ENCODE results near the gene RFX1.
A peak's percentile ranks its signal among the peaks of the same experiment; 100 is the strongest.

The RFX1 gene

DNA sequence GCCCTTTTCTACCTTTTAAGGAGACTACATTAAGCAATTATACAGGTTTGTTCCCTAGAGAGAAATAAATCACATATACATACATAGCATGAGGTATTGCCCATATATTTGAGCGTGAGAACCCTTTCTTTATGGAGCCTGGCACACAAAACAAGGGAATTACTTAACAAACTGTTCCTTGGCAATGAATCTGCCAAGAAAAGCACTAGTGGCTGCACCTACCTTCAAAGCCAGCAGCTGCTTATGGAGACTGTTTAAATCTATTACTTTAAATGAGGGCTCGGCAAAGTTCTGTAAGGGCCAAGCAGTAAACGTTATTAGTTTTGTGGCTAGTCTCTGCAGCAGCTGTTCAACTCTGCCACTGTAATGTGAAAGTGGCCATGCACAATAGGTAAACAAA, 7.0 kb downstream of the RFX1 start:
- CTCF ChIA-PET, result interaction anchor here (0.6 to 1.6 kb wide), 5 partner anchors 22 to 570 kb away, joined by 3 to 5 read pairs (median 4); partner anchors contain the start of gene IL27RA
- no peak overlapping the region for H3K4me3 ChIP-seq (ENCODE audit: low read depth, low read length)
- POLR2A ChIA-PET, result no interaction called here
- H3K27ac ChIP-seq (ENCODE audit: extremely low read depth, low read depth, low read length), result no peak overlapping the region
- H3K4me1 ChIP-seq (ENCODE audit: control insufficient read depth, insufficient read depth, low read length), result no peaks in the 10 kb centered on the region
- peaks cover 0 to 20% of the 10 kb centered on the region in 2 experiments; a peak in 2 of 3 replicates for H3K36me3 ChIP-seq (ENCODE audit: control insufficient read depth in 2 of 2, insufficient read depth in 1 of 2, low read length in 2 of 2)
- TF ChIP-seq SETDB1 (IDR thresholded peaks at IDR 0.05; ENCODE audit: insufficient read length, low read length), result peak; percentile 72
- peak; percentile 13; the same call in 1 of the 2 replicates for TF ChIP-seq TRIM28 (IDR thresholded peaks at IDR 0.05; ENCODE audit: borderline replicate concordance, low read length)
- no peak for TF ChIP-seq ZNF211 (tag by site-specific recombination; IDR thresholded peaks at IDR 0.05; ENCODE audit: low read depth)
- no peaks in the 10 kb centered on the region for H3K9me3 ChIP-seq (ENCODE audit: control insufficient read depth, insufficient read depth, low read depth, low read length)

GRCh38 chr19:13998426-13998825, 7.7 kb downstream of the RFX1 start:
- Histone ChIP-seq H3K4me1 (ENCODE audit: control insufficient read depth, insufficient read depth, low read length) (no peaks in the 10 kb centered on the region), H3K9me3 (ENCODE audit: control insufficient read depth, insufficient read depth, low read depth, low read length) (no peaks in the 10 kb centered on the region), H3K4me3 (ENCODE audit: low read depth, low read length) (no peak overlapping the region), H3K27ac (ENCODE audit: extremely low read depth, low read depth, low read length) (no peak overlapping the region), H3K36me3 (ENCODE audit: control insufficient read depth in 2 of 2, insufficient read depth in 1 of 2, low read length in 2 of 2) (peaks cover 0 to 20% of the 10 kb centered on the region in 2 experiments; a peak in 2 of 3 replicates)
- CTCF ChIA-PET, result interaction anchor here (0.8 to 1.6 kb wide), 2 partner anchors 23 to 33 kb away, joined by 3 to 4 read pairs; partner anchors contain the start of gene IL27RA
- POLR2A ChIA-PET, result no interaction called here
- no peak for TF ChIP-seq ZNF37A (tag by site-specific recombination; IDR thresholded peaks at IDR 0.05)
- no peak for TF ChIP-seq ZNF610 (tag by site-specific recombination; IDR thresholded peaks at IDR 0.05; ENCODE audit: borderline replicate concordance)
- no peak for TF ChIP-seq ZNF561 (tag by site-specific recombination; IDR thresholded peaks at IDR 0.05; ENCODE audit: borderline replicate concordance)
- TF ChIP-seq ZNF175 (tag by site-specific recombination; IDR thresholded peaks at IDR 0.05), result no peak
- TF ChIP-seq ZNF571 (tag by site-specific recombination; IDR thresholded peaks at IDR 0.05), result no peak
- no peak for TF ChIP-seq ZNF157 (tag by site-specific recombination; IDR thresholded peaks at IDR 0.05)
- TF ChIP-seq ZSCAN23 (tag by site-specific recombination; IDR thresholded peaks at IDR 0.05), result no peak
- TF ChIP-seq EGR2 (tag by site-specific recombination; IDR thresholded peaks at IDR 0.05; ENCODE audit: low read depth), result no peak
- TF ChIP-seq ZNF274 (IDR thresholded peaks at IDR 0.05; ENCODE audit: low read length), result no peak
- no peak for TF ChIP-seq ZNF274 (tag by site-specific recombination; IDR thresholded peaks at IDR 0.05; ENCODE audit: borderline replicate concordance)
- TF ChIP-seq, protein P1, sequence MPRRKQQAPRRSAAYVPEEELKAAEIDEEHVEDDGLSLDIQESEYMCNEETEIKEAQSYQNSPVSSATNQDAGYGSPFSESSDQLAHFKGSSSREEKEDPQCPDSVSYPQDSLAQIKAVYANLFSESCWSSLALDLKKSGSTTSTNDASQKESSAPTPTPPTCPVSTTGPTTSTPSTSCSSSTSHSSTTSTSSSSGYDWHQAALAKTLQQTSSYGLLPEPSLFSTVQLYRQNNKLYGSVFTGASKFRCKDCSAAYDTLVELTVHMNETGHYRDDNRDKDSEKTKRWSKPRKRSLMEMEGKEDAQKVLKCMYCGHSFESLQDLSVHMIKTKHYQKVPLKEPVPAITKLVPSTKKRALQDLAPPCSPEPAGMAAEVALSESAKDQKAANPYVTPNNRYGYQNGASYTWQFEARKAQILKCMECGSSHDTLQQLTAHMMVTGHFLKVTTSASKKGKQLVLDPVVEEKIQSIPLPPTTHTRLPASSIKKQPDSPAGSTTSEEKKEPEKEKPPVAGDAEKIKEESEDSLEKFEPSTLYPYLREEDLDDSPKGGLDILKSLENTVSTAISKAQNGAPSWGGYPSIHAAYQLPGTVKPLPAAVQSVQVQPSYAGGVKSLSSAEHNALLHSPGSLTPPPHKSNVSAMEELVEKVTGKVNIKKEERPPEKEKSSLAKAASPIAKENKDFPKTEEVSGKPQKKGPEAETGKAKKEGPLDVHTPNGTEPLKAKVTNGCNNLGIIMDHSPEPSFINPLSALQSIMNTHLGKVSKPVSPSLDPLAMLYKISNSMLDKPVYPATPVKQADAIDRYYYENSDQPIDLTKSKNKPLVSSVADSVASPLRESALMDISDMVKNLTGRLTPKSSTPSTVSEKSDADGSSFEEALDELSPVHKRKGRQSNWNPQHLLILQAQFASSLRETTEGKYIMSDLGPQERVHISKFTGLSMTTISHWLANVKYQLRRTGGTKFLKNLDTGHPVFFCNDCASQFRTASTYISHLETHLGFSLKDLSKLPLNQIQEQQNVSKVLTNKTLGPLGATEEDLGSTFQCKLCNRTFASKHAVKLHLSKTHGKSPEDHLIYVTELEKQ (tag by site-specific recombination; IDR thresholded peaks at IDR 0.05; ENCODE audit: borderline replicate concordance), result no peak

DNA sequence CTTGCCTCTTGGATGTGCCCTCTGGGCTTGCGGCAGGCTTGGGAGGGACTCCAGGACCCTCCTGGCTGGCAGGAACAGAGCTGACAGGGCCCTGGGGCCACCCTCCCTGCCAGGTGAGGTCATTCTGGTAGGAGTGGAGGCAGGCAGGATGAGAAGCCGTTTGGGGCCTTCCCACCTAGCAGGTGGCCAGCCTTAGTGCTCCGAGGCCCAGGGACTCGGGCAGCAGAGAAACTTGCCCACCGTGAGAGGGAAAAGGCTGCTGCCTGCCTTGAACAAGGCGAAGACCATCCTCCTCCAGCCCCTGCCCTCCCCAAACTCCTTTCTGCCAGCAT, 8.5 kb downstream of the RFX1 start:
- no peak overlapping the region for H3K4me3 ChIP-seq (ENCODE audit: low read depth, low read length)
- no peaks in the 10 kb centered on the region for H3K9me3 ChIP-seq (ENCODE audit: control insufficient read depth, insufficient read depth, low read depth, low read length)
- H3K36me3 ChIP-seq (ENCODE audit: control insufficient read depth in 2 of 2, insufficient read depth in 1 of 2, low read length in 2 of 2), result peaks cover 6 to 25% of the 10 kb centered on the region in 2 experiments; a peak in 2 of 3 replicates
- no peaks in the 10 kb centered on the region for H3K4me1 ChIP-seq (ENCODE audit: control insufficient read depth, insufficient read depth, low read length)
- ChIA-PET CTCF (interaction anchor here (0.8 to 0.9 kb wide), 2 partner anchors 44 to 45 kb away, joined by 3 read pairs; no protein-coding TSS in a partner anchor), POLR2A (no interaction called here)
- H3K27ac ChIP-seq (ENCODE audit: extremely low read depth, low read depth, low read length), result no peak overlapping the region
- TF ChIP-seq, protein P2, sequence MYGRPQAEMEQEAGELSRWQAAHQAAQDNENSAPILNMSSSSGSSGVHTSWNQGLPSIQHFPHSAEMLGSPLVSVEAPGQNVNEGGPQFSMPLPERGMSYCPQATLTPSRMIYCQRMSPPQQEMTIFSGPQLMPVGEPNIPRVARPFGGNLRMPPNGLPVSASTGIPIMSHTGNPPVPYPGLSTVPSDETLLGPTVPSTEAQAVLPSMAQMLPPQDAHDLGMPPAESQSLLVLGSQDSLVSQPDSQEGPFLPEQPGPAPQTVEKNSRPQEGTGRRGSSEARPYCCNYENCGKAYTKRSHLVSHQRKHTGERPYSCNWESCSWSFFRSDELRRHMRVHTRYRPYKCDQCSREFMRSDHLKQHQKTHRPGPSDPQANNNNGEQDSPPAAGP (tag by site-specific recombination; IDR thresholded peaks at IDR 0.05), result peak; percentile 37; the same call in 1 of the 2 replicates
- TF ChIP-seq PRDM1 (tag by site-specific recombination; IDR thresholded peaks at IDR 0.05), result no peak
